GM23338 (cell line): ENCODE measurements around the gene POU2AF2. TPM values are rescaled to one million over a fixed set of nuclear protein-coding genes. Genes with fewer than 3 reads are reported as not detected.

Experiments used
- ATAC-seq: fragments of 200-7000 bp; cut with Tn5 transposase; 3 replicates; pipeline ENCODE4 v1.9.1; 2020
- DNase-seq: peaks from one replicate; pipeline ENCODE4 v3.0.0-alpha.2; 2015; ENCODE audit warnings: low spot score
- H2AFZ ChIP-seq: fragments of 200-600 bp; sonication (generic); 2 replicates; pipeline ENCODE4 v1.8.0; 2016; ENCODE audit warnings: antibody characterized with exemption, mild to moderate bottlenecking, moderate library complexity
- H3F3A ChIP-seq: fragments of 200-600 bp; sonication (generic); replicated peaks from 2 replicates; pipeline ENCODE4 v1.8.0; 2017; ENCODE audit warnings: antibody characterized with exemption, mixed run types, low read depth
- H3K27ac ChIP-seq: fragments of 200-600 bp; sonication (generic); 2 replicates; pipeline ENCODE4 v1.6.1; 2016; ENCODE audit warnings: low read depth
- H3K27me3 ChIP-seq: fragments of 200-600 bp; sonication (generic); 2 replicates; pipeline ENCODE4 v1.8.0; 2016; ENCODE audit warnings: mild to moderate bottlenecking, mixed run types, moderate library complexity; ENCODE audit not compliant: insufficient read depth
- H3K36me3 ChIP-seq: fragments of 200-600 bp; sonication (generic); 2 replicates; pipeline ENCODE4 v1.8.0; 2016; ENCODE audit warnings: mild to moderate bottlenecking; ENCODE audit not compliant: insufficient read depth
- H3K4me1 ChIP-seq: fragments of 200-600 bp; sonication (generic); 2 replicates; pipeline ENCODE4 v1.8.0; 2016; ENCODE audit warnings: mild to moderate bottlenecking, moderate library complexity; ENCODE audit not compliant: insufficient read depth
- H3K4me2 ChIP-seq: fragments of 200-600 bp; sonication (generic); 2 replicates; pipeline ENCODE4 v1.7.1; 2017; ENCODE audit warnings: mixed run types
- H3K4me3 ChIP-seq: fragments of 200-600 bp; sonication (generic); 2 replicates; pipeline ENCODE4 v1.6.1; 2016; ENCODE audit warnings: mixed run types
- H3K79me2 ChIP-seq: fragments of 200-600 bp; sonication (generic); replicated peaks from 2 replicates; pipeline ENCODE4 v1.8.0; 2017; ENCODE audit warnings: mild to moderate bottlenecking; ENCODE audit not compliant: insufficient read depth
- H3K9me2 ChIP-seq: fragments of 200-600 bp; sonication (generic); 2 replicates; pipeline ENCODE4 v1.8.0; 2017; ENCODE audit not compliant: insufficient read depth
- H4K20me1 ChIP-seq: fragments of 200-600 bp; sonication (generic); replicated peaks from 2 replicates; pipeline ENCODE4 v1.8.0; 2017; ENCODE audit warnings: mild to moderate bottlenecking; ENCODE audit not compliant: insufficient read depth
- H3K27ac Mint-ChIP-seq: 2 replicates; pipeline ENCODE4 v1.8.0; 2020; ENCODE audit warnings: inconsistent platforms, mild to moderate bottlenecking, moderate library complexity, mixed read lengths
- H3K27me3 Mint-ChIP-seq: 3 replicates; pipeline ENCODE4 v1.8.0; 2022; ENCODE audit warnings: low read depth, mild to moderate bottlenecking, moderate library complexity, mixed read lengths, inconsistent platforms; ENCODE audit not compliant: insufficient read depth, poor library complexity
- H3K36me3 Mint-ChIP-seq: 3 replicates; pipeline ENCODE4 v1.8.0; 2021; ENCODE audit warnings: low read depth, mild to moderate bottlenecking, inconsistent platforms, moderate library complexity, mixed read lengths
- H3K4me1 Mint-ChIP-seq: 3 replicates; pipeline ENCODE4 v1.8.0; 2020; ENCODE audit warnings: mild to moderate bottlenecking, inconsistent platforms, mixed read lengths
- H3K4me3 Mint-ChIP-seq: 3 replicates; pipeline ENCODE4 v1.8.0; 2021; ENCODE audit warnings: moderate library complexity, mild to moderate bottlenecking, inconsistent platforms, mixed read lengths
- H3K9me3 Mint-ChIP-seq: 3 replicates; pipeline ENCODE4 v1.8.0; 2020; ENCODE audit warnings: moderate library complexity, mild to moderate bottlenecking, inconsistent platforms, mixed read lengths
- EZH2 ChIP-seq: fragments of 200-600 bp; sonication (generic); IDR thresholded peaks from one replicate; pipeline ENCODE4 v1.8.0; 2017; ENCODE audit warnings: antibody characterized with exemption, mild to moderate bottlenecking, low read depth; ENCODE audit not compliant: unreplicated experiment
- EZH2phosphoT487 ChIP-seq: fragments of 200-600 bp; sonication (generic); IDR thresholded peaks from one replicate; pipeline ENCODE4 v1.8.1; 2018; ENCODE audit warnings: antibody characterized with exemption; ENCODE audit not compliant: unreplicated experiment
- NANOG ChIP-seq: IDR thresholded peaks from 2 replicates; pipeline ENCODE4 v1.6.1; 2016; ENCODE audit warnings: antibody characterized with exemption, borderline replicate concordance
- POLR2AphosphoS5 ChIP-seq: IDR thresholded peaks from 2 replicates; pipeline ENCODE4 v1.6.1; 2016; ENCODE audit warnings: antibody characterized with exemption, low read depth
- STAT1 ChIP-seq: IDR thresholded peaks from one replicate; pipeline ENCODE4 v1.6.1; 2016; ENCODE audit warnings: antibody characterized with exemption; ENCODE audit not compliant: unreplicated experiment
- ZNF331 ChIP-seq: fragments of 250-450 bp; sonication (Bioruptor Pico); IDR thresholded peaks from 2 replicates; pipeline ENCODE4 v1.5.0; 2020; ENCODE audit warnings: low read depth, mild to moderate bottlenecking, moderate library complexity
- polyA plus RNA-seq: library from polyadenylated mRNA; unstranded; fragments of >200 nt; fragmentation: Nextera tagmentation; extraction: Ambion mirVana; gene quantifications from 2 replicates; pipeline ENCODE4 v1.2.1, GENCODE V29; 2016
- total RNA-seq: library from RNA; depleted of rRNA; stranded (reverse); fragments of >200 nt; shearing (Covaris generic); gene quantifications from 2 replicates; pipeline ENCODE4 v1.2.3, GENCODE V29; 2014
- TF ChIP-seq, protein P1 (sequence below): IDR thresholded peaks from 2 replicates; pipeline ENCODE4 v1.6.1; 2016; ENCODE audit warnings: antibody characterized with exemption
- TF ChIP-seq, protein P2 (sequence below), 2 experiments: fragments of 200-600 bp in 1 of 2; sonication (generic) in 1 of 2; conservative IDR thresholded peaks; 2 replicates each; pipeline versions ENCODE4 v1.5.1 to v1.6.1; 2016 to 2017; ENCODE audit warnings: antibody characterized with exemption in 2 of 2, low read depth in 2 of 2, mild to moderate bottlenecking in 2 of 2, moderate library complexity in 1 of 2
- TF ChIP-seq, protein P3 (sequence below): IDR thresholded peaks from one replicate; pipeline ENCODE4 v1.6.1; 2018; ENCODE audit warnings: antibody characterized with exemption; ENCODE audit not compliant: unreplicated experiment
- TF ChIP-seq, protein P4 (sequence below): fragments of 250-450 bp; sonication (Bioruptor Pico); IDR thresholded peaks from 2 replicates; pipeline ENCODE4 v1.5.0; 2020; ENCODE audit warnings: mild to moderate bottlenecking, moderate library complexity

Gene POU2AF2
- total and polyA plus RNA-seq, 2 experiments from 2014 or later, result not detected

DNA sequence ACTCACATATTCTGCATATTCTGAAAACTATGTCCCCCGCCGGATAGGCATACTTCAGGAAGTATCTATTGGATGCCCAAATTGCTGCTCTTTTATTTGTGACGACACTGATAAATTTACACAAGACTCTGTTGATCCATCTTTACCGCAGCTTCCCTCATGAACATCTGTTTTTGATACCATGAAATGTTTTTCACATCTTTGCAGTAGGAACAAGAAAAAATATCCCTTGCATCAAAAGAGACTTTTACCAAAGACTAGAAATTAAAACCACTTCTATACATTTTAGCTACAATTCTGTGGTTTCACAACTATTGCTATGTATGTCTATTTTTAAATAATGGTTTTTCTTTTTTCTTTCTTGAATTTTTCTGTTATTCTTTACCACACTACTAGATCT lies 15.3 kb downstream of the POU2AF2 start:
- H3K27ac Mint-ChIP-seq, result no peak overlapping the region

More for the DNA sequence above, 15.3 kb downstream of the POU2AF2 start:
- Mint-ChIP-seq H3K36me3 (no peaks in the 10 kb centered on the region), H3K9me3 (no peaks in the 10 kb centered on the region), H3K4me3 (no peak overlapping the region), H3K4me1 (no peaks in the 10 kb centered on the region), H3K27me3 (no peaks in the 10 kb centered on the region)
- H3K4me1 ChIP-seq, result no peaks in the 10 kb centered on the region
- ATAC-seq, result no peak
- H2AFZ ChIP-seq, result no peak overlapping the region
- H3K27me3 ChIP-seq, result no peaks in the 10 kb centered on the region
- no peak overlapping the region for H3K4me3 ChIP-seq
- H3F3A ChIP-seq, result no peaks in the 10 kb centered on the region
- TF ChIP-seq, protein P1, sequence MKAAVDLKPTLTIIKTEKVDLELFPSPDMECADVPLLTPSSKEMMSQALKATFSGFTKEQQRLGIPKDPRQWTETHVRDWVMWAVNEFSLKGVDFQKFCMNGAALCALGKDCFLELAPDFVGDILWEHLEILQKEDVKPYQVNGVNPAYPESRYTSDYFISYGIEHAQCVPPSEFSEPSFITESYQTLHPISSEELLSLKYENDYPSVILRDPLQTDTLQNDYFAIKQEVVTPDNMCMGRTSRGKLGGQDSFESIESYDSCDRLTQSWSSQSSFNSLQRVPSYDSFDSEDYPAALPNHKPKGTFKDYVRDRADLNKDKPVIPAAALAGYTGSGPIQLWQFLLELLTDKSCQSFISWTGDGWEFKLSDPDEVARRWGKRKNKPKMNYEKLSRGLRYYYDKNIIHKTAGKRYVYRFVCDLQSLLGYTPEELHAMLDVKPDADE, result no peak
- TF ChIP-seq NANOG (no peak), ZNF331 (CRISPR knock-in tag) (no peak), POLR2AphosphoS5 (no peak), EZH2phosphoT487 (no peak), STAT1 (no peak), EZH2 (no peak)
- TF ChIP-seq, protein P2, sequence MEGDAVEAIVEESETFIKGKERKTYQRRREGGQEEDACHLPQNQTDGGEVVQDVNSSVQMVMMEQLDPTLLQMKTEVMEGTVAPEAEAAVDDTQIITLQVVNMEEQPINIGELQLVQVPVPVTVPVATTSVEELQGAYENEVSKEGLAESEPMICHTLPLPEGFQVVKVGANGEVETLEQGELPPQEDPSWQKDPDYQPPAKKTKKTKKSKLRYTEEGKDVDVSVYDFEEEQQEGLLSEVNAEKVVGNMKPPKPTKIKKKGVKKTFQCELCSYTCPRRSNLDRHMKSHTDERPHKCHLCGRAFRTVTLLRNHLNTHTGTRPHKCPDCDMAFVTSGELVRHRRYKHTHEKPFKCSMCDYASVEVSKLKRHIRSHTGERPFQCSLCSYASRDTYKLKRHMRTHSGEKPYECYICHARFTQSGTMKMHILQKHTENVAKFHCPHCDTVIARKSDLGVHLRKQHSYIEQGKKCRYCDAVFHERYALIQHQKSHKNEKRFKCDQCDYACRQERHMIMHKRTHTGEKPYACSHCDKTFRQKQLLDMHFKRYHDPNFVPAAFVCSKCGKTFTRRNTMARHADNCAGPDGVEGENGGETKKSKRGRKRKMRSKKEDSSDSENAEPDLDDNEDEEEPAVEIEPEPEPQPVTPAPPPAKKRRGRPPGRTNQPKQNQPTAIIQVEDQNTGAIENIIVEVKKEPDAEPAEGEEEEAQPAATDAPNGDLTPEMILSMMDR (conservative IDR thresholded peaks at IDR 0.05; ENCODE audit: low read depth in 2 of 2), result no peak
- TF ChIP-seq, protein P3, sequence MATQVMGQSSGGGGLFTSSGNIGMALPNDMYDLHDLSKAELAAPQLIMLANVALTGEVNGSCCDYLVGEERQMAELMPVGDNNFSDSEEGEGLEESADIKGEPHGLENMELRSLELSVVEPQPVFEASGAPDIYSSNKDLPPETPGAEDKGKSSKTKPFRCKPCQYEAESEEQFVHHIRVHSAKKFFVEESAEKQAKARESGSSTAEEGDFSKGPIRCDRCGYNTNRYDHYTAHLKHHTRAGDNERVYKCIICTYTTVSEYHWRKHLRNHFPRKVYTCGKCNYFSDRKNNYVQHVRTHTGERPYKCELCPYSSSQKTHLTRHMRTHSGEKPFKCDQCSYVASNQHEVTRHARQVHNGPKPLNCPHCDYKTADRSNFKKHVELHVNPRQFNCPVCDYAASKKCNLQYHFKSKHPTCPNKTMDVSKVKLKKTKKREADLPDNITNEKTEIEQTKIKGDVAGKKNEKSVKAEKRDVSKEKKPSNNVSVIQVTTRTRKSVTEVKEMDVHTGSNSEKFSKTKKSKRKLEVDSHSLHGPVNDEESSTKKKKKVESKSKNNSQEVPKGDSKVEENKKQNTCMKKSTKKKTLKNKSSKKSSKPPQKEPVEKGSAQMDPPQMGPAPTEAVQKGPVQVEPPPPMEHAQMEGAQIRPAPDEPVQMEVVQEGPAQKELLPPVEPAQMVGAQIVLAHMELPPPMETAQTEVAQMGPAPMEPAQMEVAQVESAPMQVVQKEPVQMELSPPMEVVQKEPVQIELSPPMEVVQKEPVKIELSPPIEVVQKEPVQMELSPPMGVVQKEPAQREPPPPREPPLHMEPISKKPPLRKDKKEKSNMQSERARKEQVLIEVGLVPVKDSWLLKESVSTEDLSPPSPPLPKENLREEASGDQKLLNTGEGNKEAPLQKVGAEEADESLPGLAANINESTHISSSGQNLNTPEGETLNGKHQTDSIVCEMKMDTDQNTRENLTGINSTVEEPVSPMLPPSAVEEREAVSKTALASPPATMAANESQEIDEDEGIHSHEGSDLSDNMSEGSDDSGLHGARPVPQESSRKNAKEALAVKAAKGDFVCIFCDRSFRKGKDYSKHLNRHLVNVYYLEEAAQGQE, result no peak
- TF ChIP-seq, protein P4, sequence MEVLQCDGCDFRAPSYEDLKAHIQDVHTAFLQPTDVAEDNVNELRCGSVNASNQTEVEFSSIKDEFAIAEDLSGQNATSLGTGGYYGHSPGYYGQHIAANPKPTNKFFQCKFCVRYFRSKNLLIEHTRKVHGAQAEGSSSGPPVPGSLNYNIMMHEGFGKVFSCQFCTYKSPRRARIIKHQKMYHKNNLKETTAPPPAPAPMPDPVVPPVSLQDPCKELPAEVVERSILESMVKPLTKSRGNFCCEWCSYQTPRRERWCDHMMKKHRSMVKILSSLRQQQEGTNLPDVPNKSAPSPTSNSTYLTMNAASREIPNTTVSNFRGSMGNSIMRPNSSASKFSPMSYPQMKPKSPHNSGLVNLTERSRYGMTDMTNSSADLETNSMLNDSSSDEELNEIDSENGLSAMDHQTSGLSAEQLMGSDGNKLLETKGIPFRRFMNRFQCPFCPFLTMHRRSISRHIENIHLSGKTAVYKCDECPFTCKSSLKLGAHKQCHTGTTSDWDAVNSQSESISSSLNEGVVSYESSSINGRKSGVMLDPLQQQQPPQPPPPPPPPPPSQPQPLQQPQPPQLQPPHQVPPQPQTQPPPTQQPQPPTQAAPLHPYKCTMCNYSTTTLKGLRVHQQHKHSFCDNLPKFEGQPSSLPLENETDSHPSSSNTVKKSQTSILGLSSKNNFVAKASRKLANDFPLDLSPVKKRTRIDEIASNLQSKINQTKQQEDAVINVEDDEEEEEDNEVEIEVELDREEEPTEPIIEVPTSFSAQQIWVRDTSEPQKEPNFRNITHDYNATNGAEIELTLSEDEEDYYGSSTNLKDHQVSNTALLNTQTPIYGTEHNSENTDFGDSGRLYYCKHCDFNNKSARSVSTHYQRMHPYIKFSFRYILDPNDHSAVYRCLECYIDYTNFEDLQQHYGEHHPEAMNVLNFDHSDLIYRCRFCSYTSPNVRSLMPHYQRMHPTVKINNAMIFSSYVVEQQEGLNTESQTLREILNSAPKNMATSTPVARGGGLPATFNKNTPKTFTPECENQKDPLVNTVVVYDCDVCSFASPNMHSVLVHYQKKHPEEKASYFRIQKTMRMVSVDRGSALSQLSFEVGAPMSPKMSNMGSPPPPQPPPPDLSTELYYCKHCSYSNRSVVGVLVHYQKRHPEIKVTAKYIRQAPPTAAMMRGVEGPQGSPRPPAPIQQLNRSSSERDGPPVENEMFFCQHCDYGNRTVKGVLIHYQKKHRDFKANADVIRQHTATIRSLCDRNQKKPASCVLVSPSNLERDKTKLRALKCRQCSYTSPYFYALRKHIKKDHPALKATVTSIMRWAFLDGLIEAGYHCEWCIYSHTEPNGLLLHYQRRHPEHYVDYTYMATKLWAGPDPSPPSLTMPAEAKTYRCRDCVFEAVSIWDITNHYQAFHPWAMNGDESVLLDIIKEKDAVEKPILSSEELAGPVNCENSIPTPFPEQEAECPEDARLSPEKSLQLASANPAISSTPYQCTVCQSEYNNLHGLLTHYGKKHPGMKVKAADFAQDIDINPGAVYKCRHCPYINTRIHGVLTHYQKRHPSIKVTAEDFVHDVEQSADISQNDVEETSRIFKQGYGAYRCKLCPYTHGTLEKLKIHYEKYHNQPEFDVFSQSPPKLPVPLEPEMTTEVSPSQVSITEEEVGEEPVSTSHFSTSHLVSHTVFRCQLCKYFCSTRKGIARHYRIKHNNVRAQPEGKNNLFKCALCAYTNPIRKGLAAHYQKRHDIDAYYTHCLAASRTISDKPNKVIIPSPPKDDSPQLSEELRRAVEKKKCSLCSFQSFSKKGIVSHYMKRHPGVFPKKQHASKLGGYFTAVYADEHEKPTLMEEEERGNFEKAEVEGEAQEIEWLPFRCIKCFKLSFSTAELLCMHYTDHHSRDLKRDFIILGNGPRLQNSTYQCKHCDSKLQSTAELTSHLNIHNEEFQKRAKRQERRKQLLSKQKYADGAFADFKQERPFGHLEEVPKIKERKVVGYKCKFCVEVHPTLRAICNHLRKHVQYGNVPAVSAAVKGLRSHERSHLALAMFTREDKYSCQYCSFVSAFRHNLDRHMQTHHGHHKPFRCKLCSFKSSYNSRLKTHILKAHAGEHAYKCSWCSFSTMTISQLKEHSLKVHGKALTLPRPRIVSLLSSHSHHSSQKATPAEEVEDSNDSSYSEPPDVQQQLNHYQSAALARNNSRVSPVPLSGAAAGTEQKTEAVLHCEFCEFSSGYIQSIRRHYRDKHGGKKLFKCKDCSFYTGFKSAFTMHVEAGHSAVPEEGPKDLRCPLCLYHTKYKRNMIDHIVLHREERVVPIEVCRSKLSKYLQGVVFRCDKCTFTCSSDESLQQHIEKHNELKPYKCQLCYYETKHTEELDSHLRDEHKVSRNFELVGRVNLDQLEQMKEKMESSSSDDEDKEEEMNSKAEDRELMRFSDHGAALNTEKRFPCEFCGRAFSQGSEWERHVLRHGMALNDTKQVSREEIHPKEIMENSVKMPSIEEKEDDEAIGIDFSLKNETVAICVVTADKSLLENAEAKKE (CRISPR knock-in tag), result no peak
- H3K79me2 ChIP-seq, result no peaks in the 10 kb centered on the region
- H4K20me1 ChIP-seq, result no peaks in the 10 kb centered on the region
- H3K9me2 ChIP-seq, result no peaks in the 10 kb centered on the region
- no peak overlapping the region for H3K27ac ChIP-seq
- no peak for DNase-seq
- no peaks in the 10 kb centered on the region for H3K36me3 ChIP-seq
- H3K4me2 ChIP-seq, result no peak overlapping the region
